ENCODE measurements around the gene SPRR2D. TPM values are rescaled to one million over a fixed set of nuclear protein-coding genes. Genes with fewer than 3 reads are reported as not detected.

The SPRR2D gene
- total RNA-seq, 2 donors from 2014 or later = not detected

DNA sequence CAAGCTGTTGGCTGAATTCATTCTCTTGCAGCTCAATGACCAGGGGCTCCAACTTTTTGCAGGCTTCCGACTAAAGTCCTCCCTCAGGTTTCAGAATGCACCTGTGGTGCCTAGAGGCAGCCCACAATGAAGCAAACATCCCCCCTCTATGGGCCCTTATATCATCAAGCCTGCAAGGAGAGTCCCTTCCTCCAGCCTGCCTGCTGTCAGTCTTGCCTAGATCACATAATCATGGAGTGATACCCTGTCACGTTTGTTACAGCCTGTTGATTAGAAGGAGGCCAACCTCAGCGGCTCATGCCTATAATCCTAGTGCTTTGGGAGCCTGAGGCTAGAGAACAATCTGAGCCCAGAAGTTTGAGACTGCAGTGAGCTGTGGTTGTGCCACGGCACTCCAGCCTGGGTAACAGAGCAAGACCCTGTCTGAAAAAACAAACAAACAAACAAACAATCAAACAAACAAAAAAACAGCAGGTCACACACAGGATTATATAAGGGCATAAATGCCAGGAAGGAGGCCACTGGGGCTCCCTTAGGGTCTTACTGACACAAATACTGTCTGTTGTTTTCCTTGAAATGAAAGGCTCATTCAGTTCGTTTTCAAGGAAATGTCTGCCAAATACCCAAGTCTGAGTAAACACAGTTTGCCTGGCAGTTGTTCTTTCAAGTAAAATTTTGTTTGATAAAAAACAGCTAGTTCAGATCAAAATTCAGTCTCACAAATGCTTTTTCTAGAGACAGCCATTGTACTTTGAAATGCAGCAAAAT is 44.1 kb downstream of the SPRR2D start:
- no peaks in the 10 kb centered on the region for H3K27me3 ChIP-seq (replicated peaks; ENCODE audit: insufficient read depth)
- WGBS = 10% methylated on average over 5 of the region's 5 CpGs
- no peaks in the 10 kb centered on the region for H3K36me3 ChIP-seq
- intact Hi-C loops (cut with DNase I) = no loop called here
- TF ChIP-seq POLR2AphosphoS5 (IDR thresholded peaks at IDR 0.05) = no peak
- TF ChIP-seq POLR2A (IDR thresholded peaks at IDR 0.05) = no peak
- TF ChIP-seq, protein P1, sequence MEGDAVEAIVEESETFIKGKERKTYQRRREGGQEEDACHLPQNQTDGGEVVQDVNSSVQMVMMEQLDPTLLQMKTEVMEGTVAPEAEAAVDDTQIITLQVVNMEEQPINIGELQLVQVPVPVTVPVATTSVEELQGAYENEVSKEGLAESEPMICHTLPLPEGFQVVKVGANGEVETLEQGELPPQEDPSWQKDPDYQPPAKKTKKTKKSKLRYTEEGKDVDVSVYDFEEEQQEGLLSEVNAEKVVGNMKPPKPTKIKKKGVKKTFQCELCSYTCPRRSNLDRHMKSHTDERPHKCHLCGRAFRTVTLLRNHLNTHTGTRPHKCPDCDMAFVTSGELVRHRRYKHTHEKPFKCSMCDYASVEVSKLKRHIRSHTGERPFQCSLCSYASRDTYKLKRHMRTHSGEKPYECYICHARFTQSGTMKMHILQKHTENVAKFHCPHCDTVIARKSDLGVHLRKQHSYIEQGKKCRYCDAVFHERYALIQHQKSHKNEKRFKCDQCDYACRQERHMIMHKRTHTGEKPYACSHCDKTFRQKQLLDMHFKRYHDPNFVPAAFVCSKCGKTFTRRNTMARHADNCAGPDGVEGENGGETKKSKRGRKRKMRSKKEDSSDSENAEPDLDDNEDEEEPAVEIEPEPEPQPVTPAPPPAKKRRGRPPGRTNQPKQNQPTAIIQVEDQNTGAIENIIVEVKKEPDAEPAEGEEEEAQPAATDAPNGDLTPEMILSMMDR (IDR thresholded peaks at IDR 0.05) = no peak
- no peak overlapping the region for H3K27ac ChIP-seq
- H3K4me1 ChIP-seq (replicated peaks) = no peaks in the 10 kb centered on the region
- no peak for DNase-seq (ENCODE audit: low spot score)
- H3K9me3 ChIP-seq = no peaks in the 10 kb centered on the region
- no peak overlapping the region for H3K4me3 ChIP-seq

DNA sequence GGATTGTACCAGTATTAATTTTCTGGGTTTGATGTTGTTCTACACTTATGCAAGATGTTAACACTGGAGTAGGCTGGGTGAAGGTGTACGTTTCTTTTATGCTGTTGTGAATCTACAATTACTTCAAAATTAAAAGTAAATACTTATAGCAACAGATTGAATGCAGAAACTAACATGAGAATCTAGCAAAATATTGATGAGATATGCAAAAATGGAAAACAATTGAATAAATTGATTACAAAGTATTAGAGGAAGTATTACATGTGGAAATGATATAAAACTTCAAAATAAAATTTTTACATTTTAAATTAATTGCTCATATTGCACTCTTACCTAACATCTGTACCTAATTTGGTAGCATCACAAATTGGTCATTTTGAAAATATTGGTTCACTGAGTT is 45.1 kb downstream of the SPRR2D start:
- intact Hi-C loops (cut with DNase I) = no loop called here
- TF ChIP-seq, protein P1 (IDR thresholded peaks at IDR 0.05) = no peak
- TF ChIP-seq POLR2A (IDR thresholded peaks at IDR 0.05) (no peak), POLR2AphosphoS5 (IDR thresholded peaks at IDR 0.05) (no peak)
- whole genome bisulfite sequencing = 42% methylated on average over 1 of the region's 1 CpG
- no peaks in the 10 kb centered on the region for H3K9me3 ChIP-seq
- H3K4me1 ChIP-seq (replicated peaks) = no peaks in the 10 kb centered on the region
- H3K27ac ChIP-seq = no peak overlapping the region
- H3K36me3 ChIP-seq = no peaks in the 10 kb centered on the region
- H3K4me3 ChIP-seq = no peak overlapping the region
- H3K27me3 ChIP-seq (replicated peaks; ENCODE audit: insufficient read depth) = no peaks in the 10 kb centered on the region
- DNase-seq (ENCODE audit: low spot score) = no peak

DNA sequence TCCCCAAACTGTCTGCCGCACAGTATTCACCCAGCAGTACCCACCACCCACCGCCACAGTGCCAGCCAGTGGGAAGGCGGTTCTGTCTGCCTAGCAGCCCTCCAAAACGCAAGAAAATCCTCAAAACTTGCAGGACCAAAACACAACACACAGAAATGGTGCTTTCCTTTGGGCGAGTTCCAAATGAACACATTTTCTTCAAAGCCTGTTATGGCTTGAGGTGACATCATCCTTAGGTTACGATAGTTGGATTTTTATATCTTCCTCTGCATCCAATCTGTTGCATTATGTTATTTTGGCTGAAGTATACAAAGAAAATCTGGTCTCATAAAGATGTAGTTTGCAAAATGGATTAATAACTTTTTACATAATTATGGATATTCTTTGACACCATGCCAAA is 47.7 kb downstream of the SPRR2D start:
- 71% methylated on average over 6 of the region's 6 CpGs for WGBS
- TF ChIP-seq, protein P1 (IDR thresholded peaks at IDR 0.05) = no peak
- TF ChIP-seq POLR2AphosphoS5 (IDR thresholded peaks at IDR 0.05) = no peak
- TF ChIP-seq POLR2A (IDR thresholded peaks at IDR 0.05) = no peak
- intact Hi-C loops (cut with DNase I) = no loop called here
- no peaks in the 10 kb centered on the region for H3K36me3 ChIP-seq
- no peak for DNase-seq (ENCODE audit: low spot score)
- no peaks in the 10 kb centered on the region for H3K4me1 ChIP-seq (replicated peaks)
- no peak overlapping the region for H3K27ac ChIP-seq
- no peak overlapping the region for H3K4me3 ChIP-seq
- H3K27me3 ChIP-seq (replicated peaks; ENCODE audit: insufficient read depth) = no peaks in the 10 kb centered on the region
- no peaks in the 10 kb centered on the region for H3K9me3 ChIP-seq

Small RNAs within 50 kb of the gene (small RNA-seq; reads per million reads assigned to genes)
- gene AL356867.1 (0 reads per million in 2 donors), gene RF00322 (0 reads per million in 2 donors)

Other genes starting within 250 kb of the SPRR2D start
- not detected for gene LCE1D, start 244.4 kb downstream of the SPRR2D start, total RNA-seq
- 1 to 10 TPM in 1 of 2 donors, not detected in 1; 8.6 TPM for gene LCE1C, start 234.5 kb downstream of the SPRR2D start, total RNA-seq
- gene LCE1B, start 229.1 kb downstream of the SPRR2D start, total RNA-seq = under 1 TPM in 1 of 2 donors, not detected in 1; 0.51 TPM
- gene LCE1A, start 213.6 kb downstream of the SPRR2D start, total RNA-seq = 1 to 10 TPM in 1 of 2 donors, not detected in 1; 3.4 TPM
- not detected for gene LCE6A, start 198.3 kb downstream of the SPRR2D start, total RNA-seq
- not detected for gene LCE7A, start 181.1 kb downstream of the SPRR2D start, total RNA-seq
- gene SMCP, start 162.8 kb downstream of the SPRR2D start, total RNA-seq = 10 to 100 TPM in 1 of 2 donors, not detected in 1; 36.5 TPM
- gene IVL, start 132.6 kb downstream of the SPRR2D start, total RNA-seq = under 1 TPM; 0.46 to 0.57 TPM
- not detected for gene SPRR5, start 93.9 kb downstream of the SPRR2D start, total RNA-seq
- not detected for gene SPRR4, start 70.5 kb downstream of the SPRR2D start, total RNA-seq
- gene SPRR1A, start 57.0 kb downstream of the SPRR2D start, total RNA-seq = not detected
- not detected for gene SPRR3, start 39.4 kb downstream of the SPRR2D start, total RNA-seq
- gene SPRR1B, start 9.9 kb downstream of the SPRR2D start, total RNA-seq = not detected
- gene SPRR2A, start 16.4 kb upstream of the SPRR2D start, total RNA-seq = not detected
- gene SPRR2B, start 30.5 kb upstream of the SPRR2D start, total RNA-seq = not detected
- not detected for gene SPRR2E, start 53.4 kb upstream of the SPRR2D start, total RNA-seq
- gene SPRR2F, start 72.4 kb upstream of the SPRR2D start, total RNA-seq = 1 to 10 TPM in 1 of 2 donors, not detected in 1; 2.2 TPM
- not detected for gene SPRR2G, start 109.8 kb upstream of the SPRR2D start, total RNA-seq
- 1 to 10 TPM in 1 of 2 donors, not detected in 1; 4.4 TPM for gene LELP1, start 162.3 kb upstream of the SPRR2D start, total RNA-seq
- gene PRR9, start 176.5 kb upstream of the SPRR2D start, total RNA-seq = not detected
- under 1 TPM in 1 of 2 donors, not detected in 1; 0.45 TPM for gene LORICRIN, start 218.6 kb upstream of the SPRR2D start, total RNA-seq

Data from prostate gland (tissue), 2 donors.